Ishikawa (cell line): ENCODE results near the gene CLECL1.

ENCODE experiments used
- CEBPB ChIP-seq: IDR thresholded peaks from 2 replicates; pipeline ENCODE4 v1.6.1; 2012
- CREB1 ChIP-seq: IDR thresholded peaks from 2 replicates; pipeline ENCODE4 v1.6.1; 2012; ENCODE audit warnings: low read depth
- EGR1 ChIP-seq: IDR thresholded peaks from 2 replicates; pipeline ENCODE4 v1.6.1; 2012
- EP300 ChIP-seq: IDR thresholded peaks from 2 replicates; pipeline ENCODE4 v1.6.1; 2012; ENCODE audit warnings: borderline replicate concordance
- FOXM1 ChIP-seq: IDR thresholded peaks from 2 replicates; pipeline ENCODE4 v1.6.1; 2012; ENCODE audit warnings: low read depth, borderline replicate concordance
- NFIC ChIP-seq: IDR thresholded peaks from 2 replicates; pipeline ENCODE4 v1.6.1; 2012
- RAD21 ChIP-seq: IDR thresholded peaks from 2 replicates; pipeline ENCODE4 v1.6.1; 2012; ENCODE audit warnings: low read depth
- TAF1 ChIP-seq: IDR thresholded peaks from 2 replicates; pipeline ENCODE4 v1.6.1; 2012; ENCODE audit warnings: low read depth, mild to moderate bottlenecking
- TCF12 ChIP-seq: IDR thresholded peaks from 2 replicates; pipeline ENCODE4 v1.6.1; 2012; ENCODE audit warnings: low read depth
- TEAD4 ChIP-seq: IDR thresholded peaks from 2 replicates; pipeline ENCODE4 v1.6.1; 2012
- YY1 ChIP-seq: IDR thresholded peaks from 2 replicates; pipeline ENCODE4 v1.6.1; 2012; ENCODE audit warnings: low read depth
- ZBTB7A ChIP-seq: IDR thresholded peaks from 2 replicates; pipeline ENCODE4 v1.6.1; 2012; ENCODE audit warnings: low read depth
- TF ChIP-seq, protein P1 (sequence below): IDR thresholded peaks from 2 replicates; pipeline ENCODE4 v1.6.1; 2012
- TF ChIP-seq, protein P2 (sequence below): IDR thresholded peaks from 2 replicates; pipeline ENCODE4 v1.6.1; 2012
- TF ChIP-seq, protein P3 (sequence below): IDR thresholded peaks from 2 replicates; pipeline ENCODE4 v1.6.1; 2012; ENCODE audit warnings: low read depth, mild to moderate bottlenecking

CLECL1 gene

DNA sequence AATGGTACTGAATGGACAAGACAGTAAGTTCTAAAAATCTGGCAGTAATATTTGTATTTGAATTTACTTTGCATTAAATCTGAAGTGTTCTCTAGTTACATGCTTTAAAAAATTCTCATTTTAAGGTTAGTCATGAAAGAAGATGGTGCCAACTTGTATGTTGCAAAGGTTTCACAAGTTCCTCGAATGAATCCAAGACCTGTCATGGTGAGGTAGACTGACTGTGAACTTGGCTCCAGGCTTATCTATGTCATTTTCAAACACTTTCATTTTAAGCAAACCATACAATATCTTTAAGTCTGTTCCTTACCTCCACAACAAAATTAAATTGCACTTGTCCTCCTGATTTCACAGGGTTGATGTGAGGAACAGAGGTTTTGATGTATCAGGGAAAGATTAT lies 40.0 kb downstream of the CLECL1 start:
- TF ChIP-seq ZBTB7A = no peak
- no peak for TF ChIP-seq TEAD4
- TF ChIP-seq, protein P1, sequence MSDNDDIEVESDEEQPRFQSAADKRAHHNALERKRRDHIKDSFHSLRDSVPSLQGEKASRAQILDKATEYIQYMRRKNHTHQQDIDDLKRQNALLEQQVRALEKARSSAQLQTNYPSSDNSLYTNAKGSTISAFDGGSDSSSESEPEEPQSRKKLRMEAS = no peak
- TF ChIP-seq RAD21 = no peak
- TF ChIP-seq CREB1 = no peak
- no peak for TF ChIP-seq TCF12
- TF ChIP-seq CEBPB = no peak
- TF ChIP-seq NFIC = no peak
- TF ChIP-seq YY1 = no peak
- TF ChIP-seq, protein P2, sequence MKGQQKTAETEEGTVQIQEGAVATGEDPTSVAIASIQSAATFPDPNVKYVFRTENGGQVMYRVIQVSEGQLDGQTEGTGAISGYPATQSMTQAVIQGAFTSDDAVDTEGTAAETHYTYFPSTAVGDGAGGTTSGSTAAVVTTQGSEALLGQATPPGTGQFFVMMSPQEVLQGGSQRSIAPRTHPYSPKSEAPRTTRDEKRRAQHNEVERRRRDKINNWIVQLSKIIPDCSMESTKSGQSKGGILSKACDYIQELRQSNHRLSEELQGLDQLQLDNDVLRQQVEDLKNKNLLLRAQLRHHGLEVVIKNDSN = no peak
- TF ChIP-seq, protein P3, sequence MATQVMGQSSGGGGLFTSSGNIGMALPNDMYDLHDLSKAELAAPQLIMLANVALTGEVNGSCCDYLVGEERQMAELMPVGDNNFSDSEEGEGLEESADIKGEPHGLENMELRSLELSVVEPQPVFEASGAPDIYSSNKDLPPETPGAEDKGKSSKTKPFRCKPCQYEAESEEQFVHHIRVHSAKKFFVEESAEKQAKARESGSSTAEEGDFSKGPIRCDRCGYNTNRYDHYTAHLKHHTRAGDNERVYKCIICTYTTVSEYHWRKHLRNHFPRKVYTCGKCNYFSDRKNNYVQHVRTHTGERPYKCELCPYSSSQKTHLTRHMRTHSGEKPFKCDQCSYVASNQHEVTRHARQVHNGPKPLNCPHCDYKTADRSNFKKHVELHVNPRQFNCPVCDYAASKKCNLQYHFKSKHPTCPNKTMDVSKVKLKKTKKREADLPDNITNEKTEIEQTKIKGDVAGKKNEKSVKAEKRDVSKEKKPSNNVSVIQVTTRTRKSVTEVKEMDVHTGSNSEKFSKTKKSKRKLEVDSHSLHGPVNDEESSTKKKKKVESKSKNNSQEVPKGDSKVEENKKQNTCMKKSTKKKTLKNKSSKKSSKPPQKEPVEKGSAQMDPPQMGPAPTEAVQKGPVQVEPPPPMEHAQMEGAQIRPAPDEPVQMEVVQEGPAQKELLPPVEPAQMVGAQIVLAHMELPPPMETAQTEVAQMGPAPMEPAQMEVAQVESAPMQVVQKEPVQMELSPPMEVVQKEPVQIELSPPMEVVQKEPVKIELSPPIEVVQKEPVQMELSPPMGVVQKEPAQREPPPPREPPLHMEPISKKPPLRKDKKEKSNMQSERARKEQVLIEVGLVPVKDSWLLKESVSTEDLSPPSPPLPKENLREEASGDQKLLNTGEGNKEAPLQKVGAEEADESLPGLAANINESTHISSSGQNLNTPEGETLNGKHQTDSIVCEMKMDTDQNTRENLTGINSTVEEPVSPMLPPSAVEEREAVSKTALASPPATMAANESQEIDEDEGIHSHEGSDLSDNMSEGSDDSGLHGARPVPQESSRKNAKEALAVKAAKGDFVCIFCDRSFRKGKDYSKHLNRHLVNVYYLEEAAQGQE = no peak
- TF ChIP-seq EP300 = no peak
- TF ChIP-seq TAF1 = no peak
- TF ChIP-seq EGR1 = no peak
- no peak for TF ChIP-seq FOXM1

DNA sequence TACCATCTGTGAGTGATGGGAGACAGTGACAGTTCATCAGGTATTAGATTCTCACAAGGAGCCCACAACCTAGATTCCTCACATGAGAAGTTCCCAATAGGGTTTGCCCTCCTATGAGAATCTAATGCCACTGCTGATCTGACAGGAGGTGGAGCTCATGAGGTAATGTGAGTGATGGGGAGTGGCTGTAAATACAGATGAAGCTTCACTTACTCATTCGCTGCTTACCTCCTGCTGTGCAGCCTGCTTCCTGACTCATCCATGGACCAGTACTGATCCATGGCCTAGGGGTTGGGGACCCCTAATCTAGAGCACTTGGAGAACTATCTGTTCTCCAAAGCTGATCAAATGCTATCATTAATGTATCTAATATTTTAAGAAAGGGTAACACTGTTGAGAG lies 45.7 kb downstream of the CLECL1 start:
- TF ChIP-seq TEAD4 (no peak), NFIC (no peak), EP300 (no peak), CEBPB (no peak)
- TF ChIP-seq, protein P2 = no peak

DNA sequence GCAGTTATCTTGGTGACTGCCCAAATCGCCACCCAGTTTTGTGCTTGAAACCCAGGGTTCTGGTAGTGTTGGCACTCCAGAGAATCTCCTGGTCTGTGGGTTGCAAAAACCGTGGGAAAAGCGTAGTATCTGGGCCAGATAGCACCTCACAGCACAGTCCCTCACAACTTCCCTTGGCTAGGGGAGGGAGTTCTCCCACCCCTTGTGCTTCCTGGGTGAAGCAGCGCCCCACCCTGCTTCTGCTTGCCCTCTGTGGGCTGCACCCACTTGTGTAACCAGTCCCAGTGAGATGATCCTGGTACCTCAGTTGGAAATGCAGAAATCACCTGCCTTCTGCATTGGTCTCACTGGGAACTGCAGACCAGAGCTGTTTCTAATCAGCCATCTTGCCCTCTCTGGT lies 47.0 kb downstream of the CLECL1 start:
- TF ChIP-seq TCF12 (no peak), TAF1 (no peak), EGR1 (no peak), CREB1 (no peak), YY1 (no peak), CEBPB (no peak), RAD21 (no peak), ZBTB7A (no peak)
- TF ChIP-seq, protein P1 = no peak
- TF ChIP-seq, protein P3 = no peak

DNA sequence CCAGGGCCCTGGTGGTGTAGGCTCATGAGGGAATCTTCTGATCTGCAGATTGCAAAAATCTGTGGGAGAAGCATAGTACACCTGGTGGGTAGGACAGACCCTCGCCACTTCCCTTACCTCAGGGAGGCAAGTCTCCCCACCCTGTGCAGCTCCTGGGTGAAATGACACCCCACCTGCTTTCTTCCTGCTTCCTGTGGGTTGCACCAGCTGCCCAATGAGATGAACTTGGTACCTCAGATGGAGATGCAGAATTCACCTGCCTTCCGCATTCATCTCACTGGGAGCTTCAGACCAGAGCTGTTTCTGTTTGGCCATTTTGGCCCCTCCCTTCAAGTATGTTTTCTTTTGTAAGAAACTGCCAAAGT lies 58.7 kb downstream of the CLECL1 start:
- TF ChIP-seq TEAD4 (no peak), FOXM1 (no peak), RAD21 (no peak), EGR1 (no peak), TAF1 (no peak), CEBPB (no peak), CREB1 (no peak), EP300 (no peak), TCF12 (no peak), NFIC (no peak), YY1 (no peak)
- TF ChIP-seq, protein P3 = no peak
- TF ChIP-seq, protein P1 = no peak
- TF ChIP-seq, protein P2 = no peak
